GM23338 (cell line): Measurements from ENCODE around the gene KICS2. TPM values are rescaled to one million over a fixed set of nuclear protein-coding genes. Genes with fewer than 3 reads are reported as not detected.

Source experiments
- ATAC-seq: fragments of 200-7000 bp; cut with Tn5 transposase; 3 replicates; pipeline ENCODE4 v1.9.1; 2020
- DNase-seq: peaks from one replicate; pipeline ENCODE4 v3.0.0-alpha.2; 2015; ENCODE audit warnings: low spot score
- H2AFZ ChIP-seq: fragments of 200-600 bp; sonication (generic); 2 replicates; pipeline ENCODE4 v1.8.0; 2016; ENCODE audit warnings: antibody characterized with exemption, mild to moderate bottlenecking, moderate library complexity
- H3F3A ChIP-seq: fragments of 200-600 bp; sonication (generic); replicated peaks from 2 replicates; pipeline ENCODE4 v1.8.0; 2017; ENCODE audit warnings: antibody characterized with exemption, mixed run types, low read depth
- H3K27ac ChIP-seq: fragments of 200-600 bp; sonication (generic); 2 replicates; pipeline ENCODE4 v1.6.1; 2016; ENCODE audit warnings: low read depth
- H3K27me3 ChIP-seq: fragments of 200-600 bp; sonication (generic); 2 replicates; pipeline ENCODE4 v1.8.0; 2016; ENCODE audit warnings: mild to moderate bottlenecking, mixed run types, moderate library complexity; ENCODE audit not compliant: insufficient read depth
- H3K36me3 ChIP-seq: fragments of 200-600 bp; sonication (generic); 2 replicates; pipeline ENCODE4 v1.8.0; 2016; ENCODE audit warnings: mild to moderate bottlenecking; ENCODE audit not compliant: insufficient read depth
- H3K4me1 ChIP-seq: fragments of 200-600 bp; sonication (generic); 2 replicates; pipeline ENCODE4 v1.8.0; 2016; ENCODE audit warnings: mild to moderate bottlenecking, moderate library complexity; ENCODE audit not compliant: insufficient read depth
- H3K4me2 ChIP-seq: fragments of 200-600 bp; sonication (generic); 2 replicates; pipeline ENCODE4 v1.7.1; 2017; ENCODE audit warnings: mixed run types
- H3K4me3 ChIP-seq: fragments of 200-600 bp; sonication (generic); 2 replicates; pipeline ENCODE4 v1.6.1; 2016; ENCODE audit warnings: mixed run types
- H3K79me2 ChIP-seq: fragments of 200-600 bp; sonication (generic); replicated peaks from 2 replicates; pipeline ENCODE4 v1.8.0; 2017; ENCODE audit warnings: mild to moderate bottlenecking; ENCODE audit not compliant: insufficient read depth
- H3K9me2 ChIP-seq: fragments of 200-600 bp; sonication (generic); 2 replicates; pipeline ENCODE4 v1.8.0; 2017; ENCODE audit not compliant: insufficient read depth
- H4K20me1 ChIP-seq: fragments of 200-600 bp; sonication (generic); replicated peaks from 2 replicates; pipeline ENCODE4 v1.8.0; 2017; ENCODE audit warnings: mild to moderate bottlenecking; ENCODE audit not compliant: insufficient read depth
- H3K27ac Mint-ChIP-seq: 2 replicates; pipeline ENCODE4 v1.8.0; 2020; ENCODE audit warnings: inconsistent platforms, mild to moderate bottlenecking, moderate library complexity, mixed read lengths
- H3K27me3 Mint-ChIP-seq: 3 replicates; pipeline ENCODE4 v1.8.0; 2022; ENCODE audit warnings: low read depth, mild to moderate bottlenecking, moderate library complexity, mixed read lengths, inconsistent platforms; ENCODE audit not compliant: insufficient read depth, poor library complexity
- H3K36me3 Mint-ChIP-seq: 3 replicates; pipeline ENCODE4 v1.8.0; 2021; ENCODE audit warnings: low read depth, mild to moderate bottlenecking, inconsistent platforms, moderate library complexity, mixed read lengths
- H3K4me1 Mint-ChIP-seq: 3 replicates; pipeline ENCODE4 v1.8.0; 2020; ENCODE audit warnings: mild to moderate bottlenecking, inconsistent platforms, mixed read lengths
- H3K4me3 Mint-ChIP-seq: 3 replicates; pipeline ENCODE4 v1.8.0; 2021; ENCODE audit warnings: moderate library complexity, mild to moderate bottlenecking, inconsistent platforms, mixed read lengths
- H3K9me3 Mint-ChIP-seq: 3 replicates; pipeline ENCODE4 v1.8.0; 2020; ENCODE audit warnings: moderate library complexity, mild to moderate bottlenecking, inconsistent platforms, mixed read lengths
- CREB1 ChIP-seq: fragments of 250-450 bp; sonication (Bioruptor Pico); IDR thresholded peaks from 2 replicates; pipeline ENCODE4 v1.5.0; 2020; ENCODE audit warnings: low read depth, mild to moderate bottlenecking, moderate library complexity
- ETS1 ChIP-seq: IDR thresholded peaks from 2 replicates; pipeline ENCODE4 v1.6.1; 2016; ENCODE audit warnings: antibody characterized with exemption
- EZH2phosphoT487 ChIP-seq: fragments of 200-600 bp; sonication (generic); IDR thresholded peaks from one replicate; pipeline ENCODE4 v1.8.1; 2018; ENCODE audit warnings: antibody characterized with exemption; ENCODE audit not compliant: unreplicated experiment
- JUNB ChIP-seq: IDR thresholded peaks from one replicate; pipeline ENCODE4 v1.6.1; 2016; ENCODE audit warnings: antibody characterized with exemption; ENCODE audit not compliant: unreplicated experiment
- NANOG ChIP-seq: IDR thresholded peaks from 2 replicates; pipeline ENCODE4 v1.6.1; 2016; ENCODE audit warnings: antibody characterized with exemption, borderline replicate concordance
- POLR2AphosphoS5 ChIP-seq: IDR thresholded peaks from 2 replicates; pipeline ENCODE4 v1.6.1; 2016; ENCODE audit warnings: antibody characterized with exemption, low read depth
- REST ChIP-seq: IDR thresholded peaks from one replicate; pipeline ENCODE4 v1.6.1; 2018; ENCODE audit warnings: antibody characterized with exemption; ENCODE audit not compliant: unreplicated experiment
- STAT1 ChIP-seq: IDR thresholded peaks from one replicate; pipeline ENCODE4 v1.6.1; 2016; ENCODE audit warnings: antibody characterized with exemption; ENCODE audit not compliant: unreplicated experiment
- ZNF114 ChIP-seq: fragments of 250-450 bp; sonication (Bioruptor Pico); IDR thresholded peaks from 2 replicates; pipeline ENCODE4 v1.5.0; 2020; ENCODE audit warnings: mild to moderate bottlenecking, moderate library complexity
- ZNF331 ChIP-seq: fragments of 250-450 bp; sonication (Bioruptor Pico); IDR thresholded peaks from 2 replicates; pipeline ENCODE4 v1.5.0; 2020; ENCODE audit warnings: low read depth, mild to moderate bottlenecking, moderate library complexity
- polyA plus RNA-seq: library from polyadenylated mRNA; unstranded; fragments of >200 nt; fragmentation: Nextera tagmentation; extraction: Ambion mirVana; gene quantifications from 2 replicates; pipeline ENCODE4 v1.2.1, GENCODE V29; 2016
- total RNA-seq: library from RNA; depleted of rRNA; stranded (reverse); fragments of >200 nt; shearing (Covaris generic); gene quantifications from 2 replicates; pipeline ENCODE4 v1.2.3, GENCODE V29; 2014

Gene KICS2
- total and polyA plus RNA-seq, 2 experiments from 2014 or later: 7.6 to 10.5 TPM

GRCh38 chr12:64205542-64205941 is 16.6 kb downstream of the KICS2 start:
- H3K36me3 Mint-ChIP-seq: peaks cover 11% of the 10 kb centered on the region
- Histone ChIP-seq H2AFZ (no peak overlapping the region), H3K4me2 (no peak overlapping the region), H3K4me1 (no peaks in the 10 kb centered on the region), H4K20me1 (no peaks in the 10 kb centered on the region; the same call in 1 of the 2 replicates), H3K27me3 (no peaks in the 10 kb centered on the region), H3F3A (no peaks in the 10 kb centered on the region), H3K79me2 (no peaks in the 10 kb centered on the region), H3K36me3 (no peaks in the 10 kb centered on the region), H3K9me2 (no peaks in the 10 kb centered on the region), H3K27ac (no peak overlapping the region), H3K4me3 (no peak overlapping the region)
- no peak for DNase-seq
- H3K9me3 Mint-ChIP-seq: peaks cover 5% of the 10 kb centered on the region; the same call in 2 of the 3 replicates
- no peak overlapping the region for H3K4me3 Mint-ChIP-seq
- H3K27ac Mint-ChIP-seq: no peak overlapping the region
- no peaks in the 10 kb centered on the region for H3K4me1 Mint-ChIP-seq
- no peaks in the 10 kb centered on the region for H3K27me3 Mint-ChIP-seq
- no peak for TF ChIP-seq EZH2phosphoT487
- TF ChIP-seq CREB1 (CRISPR knock-in tag): no peak
- no peak for TF ChIP-seq POLR2AphosphoS5
- no peak for TF ChIP-seq NANOG
- no peak for TF ChIP-seq ETS1
- no peak for ATAC-seq

- Mint-ChIP-seq H3K4me3 (no peak overlapping the region), H3K4me1 (no peaks in the 10 kb centered on the region), H3K27ac (no peak overlapping the region), H3K9me3 (peaks cover 5% of the 10 kb centered on the region; the same call in 2 of the 3 replicates), H3K36me3 (peaks cover 11% of the 10 kb centered on the region), H3K27me3 (no peaks in the 10 kb centered on the region)
- Histone ChIP-seq H2AFZ (no peak overlapping the region), H3K4me2 (no peak overlapping the region), H3K79me2 (no peaks in the 10 kb centered on the region), H3K9me2 (no peaks in the 10 kb centered on the region), H3K36me3 (no peaks in the 10 kb centered on the region), H3F3A (no peaks in the 10 kb centered on the region), H4K20me1 (no peaks in the 10 kb centered on the region; the same call in 1 of the 2 replicates), H3K27ac (no peak overlapping the region), H3K4me3 (no peak overlapping the region), H3K4me1 (no peaks in the 10 kb centered on the region), H3K27me3 (no peaks in the 10 kb centered on the region)
- ATAC-seq (no peak), DNase-seq (no peak)
- TF ChIP-seq JUNB (no peak), ETS1 (no peak), ZNF331 (no peak), ZNF114 (no peak), REST (no peak), STAT1 (no peak), NANOG (no peak)
Measured at GRCh38 chr12:64203775-64204174, 18.3 kb downstream of the KICS2 start.
